Measurements from ENCODE around the gene NIPAL4.

DNA sequence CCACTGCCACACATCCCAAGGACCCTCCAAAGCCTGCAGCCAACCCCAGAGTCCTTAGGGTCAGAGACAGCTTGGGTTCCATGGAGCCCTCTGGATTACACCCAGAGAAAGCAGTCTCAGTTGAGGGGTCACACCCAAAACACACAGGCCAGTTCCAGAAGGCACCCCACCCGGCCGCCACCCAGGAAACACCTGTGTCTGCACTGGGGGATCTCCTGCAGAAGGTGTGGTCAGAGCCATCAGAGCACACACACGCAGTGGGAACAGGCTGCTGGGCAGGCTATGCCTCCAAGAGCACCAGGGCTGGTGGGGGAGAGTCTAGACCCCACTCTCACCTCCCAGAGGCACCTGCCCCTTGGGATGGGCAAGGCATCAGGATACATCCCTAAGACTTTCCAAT is 27.3 kb downstream of the NIPAL4 start:
- no peak for TF ChIP-seq CTCF (IDR thresholded peaks at IDR 0.05; ENCODE audit: borderline replicate concordance, extremely low read depth, low read length, poor library complexity, severe bottlenecking)
- TF ChIP-seq EZH2 (IDR thresholded peaks at IDR 0.05; ENCODE audit: borderline replicate concordance, low read depth, low read length, severe bottlenecking), result no peak

Data from DND-41 (cell line).